VCaP (cell line): ENCODE data around the gene SLC6A6.

Experiments
- H3K27ac ChIP-seq: fragments of 450-650 bp; 2 replicates; pipeline ENCODE4 v1.5.1; 2017
- CTCF ChIP-seq: fragments of 450-650 bp; conservative IDR thresholded peaks from 2 replicates; pipeline ENCODE4 v1.5.1; 2017; ENCODE audit warnings: mild to moderate bottlenecking, moderate library complexity

Gene SLC6A6

GRCh38 chr3:14440531-14441239, 38.3 kb downstream of the SLC6A6 start:
- H3K27ac ChIP-seq = no peak overlapping the region
- no peak for TF ChIP-seq CTCF

GRCh38 chr3:14441240-14441919, 39.0 kb downstream of the SLC6A6 start:
- H3K27ac ChIP-seq = no peak overlapping the region
- TF ChIP-seq CTCF = no peak

GRCh38 chr3:14441920-14442300, 39.5 kb downstream of the SLC6A6 start:
- TF ChIP-seq CTCF = no peak
- no peak overlapping the region for H3K27ac ChIP-seq

GRCh38 chr3:14444380-14444779, 42.0 kb downstream of the SLC6A6 start:
- no peak for TF ChIP-seq CTCF
- H3K27ac ChIP-seq = no peak overlapping the region

GRCh38 chr3:14445773-14446172, 43.4 kb downstream of the SLC6A6 start:
- no peak for TF ChIP-seq CTCF
- no peak overlapping the region for H3K27ac ChIP-seq

- TF ChIP-seq CTCF = no peak
- no peak overlapping the region for H3K27ac ChIP-seq
Measured at GRCh38 chr3:14446988-14447570, 44.7 kb downstream of the SLC6A6 start.

GRCh38 chr3:14448063-14448462, 45.7 kb downstream of the SLC6A6 start:
- no peak for TF ChIP-seq CTCF
- H3K27ac ChIP-seq = no peak overlapping the region
